OCI-LY7 (cell line): ENCODE results near the gene TYW1B.
"Not testable (repeated sequence)": the region's sequence is repeated elsewhere in the genome, so short reads cannot be mapped to it uniquely, and the experiment has no call there.

Experiments used
- EZH2phosphoT487 ChIP-seq: fragments of 200-600 bp; sonication (generic); IDR thresholded peaks from 2 replicates; pipeline ENCODE4 v1.6.1; 2018; ENCODE audit warnings: low read depth, borderline replicate concordance, mild to moderate bottlenecking, mixed run types, antibody characterized with exemption, low read length, moderate library complexity, mixed read lengths
- TF ChIP-seq, protein P1 (sequence below): fragments of 200-600 bp; sonication (generic); conservative IDR thresholded peaks from 2 replicates; pipeline ENCODE4 v1.5.1; 2014; ENCODE audit warnings: mild to moderate bottlenecking, antibody characterized with exemption, low read length, moderate library complexity, mixed read lengths

DNA sequence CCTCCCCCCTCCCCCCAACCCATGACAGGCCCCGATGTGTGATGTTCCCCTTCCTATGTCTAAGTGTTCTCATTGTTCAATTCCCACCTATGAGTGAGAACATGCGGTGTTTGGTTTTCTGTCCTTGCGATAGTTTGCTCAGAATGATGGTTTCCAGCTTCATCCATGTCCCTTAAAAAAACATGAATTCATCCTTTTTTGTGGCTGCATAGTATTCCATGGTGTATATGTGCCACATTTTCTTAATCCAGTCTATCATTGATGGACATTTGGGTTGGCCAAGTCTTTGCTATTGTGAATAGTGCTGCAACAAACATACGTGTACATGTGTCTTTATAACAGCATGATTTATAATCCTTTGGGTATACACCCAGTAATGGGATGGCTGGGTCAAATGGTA is 107.1 kb downstream of the TYW1B start:
- TF ChIP-seq, protein P1, sequence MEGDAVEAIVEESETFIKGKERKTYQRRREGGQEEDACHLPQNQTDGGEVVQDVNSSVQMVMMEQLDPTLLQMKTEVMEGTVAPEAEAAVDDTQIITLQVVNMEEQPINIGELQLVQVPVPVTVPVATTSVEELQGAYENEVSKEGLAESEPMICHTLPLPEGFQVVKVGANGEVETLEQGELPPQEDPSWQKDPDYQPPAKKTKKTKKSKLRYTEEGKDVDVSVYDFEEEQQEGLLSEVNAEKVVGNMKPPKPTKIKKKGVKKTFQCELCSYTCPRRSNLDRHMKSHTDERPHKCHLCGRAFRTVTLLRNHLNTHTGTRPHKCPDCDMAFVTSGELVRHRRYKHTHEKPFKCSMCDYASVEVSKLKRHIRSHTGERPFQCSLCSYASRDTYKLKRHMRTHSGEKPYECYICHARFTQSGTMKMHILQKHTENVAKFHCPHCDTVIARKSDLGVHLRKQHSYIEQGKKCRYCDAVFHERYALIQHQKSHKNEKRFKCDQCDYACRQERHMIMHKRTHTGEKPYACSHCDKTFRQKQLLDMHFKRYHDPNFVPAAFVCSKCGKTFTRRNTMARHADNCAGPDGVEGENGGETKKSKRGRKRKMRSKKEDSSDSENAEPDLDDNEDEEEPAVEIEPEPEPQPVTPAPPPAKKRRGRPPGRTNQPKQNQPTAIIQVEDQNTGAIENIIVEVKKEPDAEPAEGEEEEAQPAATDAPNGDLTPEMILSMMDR: not testable (repeated sequence)
- TF ChIP-seq EZH2phosphoT487: not testable (repeated sequence)
